C4-2B (cell line): ENCODE measurements around the gene HCN1.

Experiments used
- ZFX ChIP-seq: fragments of 450-650 bp; IDR thresholded peaks from 2 replicates; pipeline ENCODE4 v1.6.1; 2017
- TF ChIP-seq, protein P1 (sequence below): fragments of 450-650 bp; conservative IDR thresholded peaks from 2 replicates; pipeline ENCODE4 v1.5.1; 2017; ENCODE audit warnings: mild to moderate bottlenecking

DNA sequence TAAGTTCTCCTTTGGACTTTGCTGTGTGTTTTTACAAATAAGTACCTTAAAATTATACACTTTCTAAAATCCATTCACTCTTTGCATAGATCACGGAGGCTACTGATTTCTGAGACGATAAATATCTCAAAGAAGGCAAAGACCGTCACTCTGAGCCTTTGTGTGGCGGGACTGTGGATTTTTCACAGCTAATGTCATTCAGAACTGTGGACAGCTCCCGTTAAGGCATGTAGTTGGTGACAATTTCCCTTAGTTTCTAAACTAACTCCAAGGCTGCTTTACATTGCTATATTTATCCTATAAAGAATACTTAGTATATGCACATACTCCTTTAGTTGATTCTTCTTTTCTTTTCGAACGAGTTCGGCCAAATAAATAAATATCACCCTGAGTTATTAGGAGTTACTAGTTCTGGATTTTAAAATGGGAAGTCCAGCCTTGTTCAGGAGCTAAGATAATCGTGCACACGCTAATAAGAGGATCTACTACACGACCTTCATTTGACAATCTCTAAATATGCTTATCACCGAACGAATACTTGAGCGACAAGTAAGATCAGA, 1.8 kb downstream of the HCN1 start:
- TF ChIP-seq, protein P1, sequence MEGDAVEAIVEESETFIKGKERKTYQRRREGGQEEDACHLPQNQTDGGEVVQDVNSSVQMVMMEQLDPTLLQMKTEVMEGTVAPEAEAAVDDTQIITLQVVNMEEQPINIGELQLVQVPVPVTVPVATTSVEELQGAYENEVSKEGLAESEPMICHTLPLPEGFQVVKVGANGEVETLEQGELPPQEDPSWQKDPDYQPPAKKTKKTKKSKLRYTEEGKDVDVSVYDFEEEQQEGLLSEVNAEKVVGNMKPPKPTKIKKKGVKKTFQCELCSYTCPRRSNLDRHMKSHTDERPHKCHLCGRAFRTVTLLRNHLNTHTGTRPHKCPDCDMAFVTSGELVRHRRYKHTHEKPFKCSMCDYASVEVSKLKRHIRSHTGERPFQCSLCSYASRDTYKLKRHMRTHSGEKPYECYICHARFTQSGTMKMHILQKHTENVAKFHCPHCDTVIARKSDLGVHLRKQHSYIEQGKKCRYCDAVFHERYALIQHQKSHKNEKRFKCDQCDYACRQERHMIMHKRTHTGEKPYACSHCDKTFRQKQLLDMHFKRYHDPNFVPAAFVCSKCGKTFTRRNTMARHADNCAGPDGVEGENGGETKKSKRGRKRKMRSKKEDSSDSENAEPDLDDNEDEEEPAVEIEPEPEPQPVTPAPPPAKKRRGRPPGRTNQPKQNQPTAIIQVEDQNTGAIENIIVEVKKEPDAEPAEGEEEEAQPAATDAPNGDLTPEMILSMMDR, result no peak
- no peak for TF ChIP-seq ZFX
